Measurements from ENCODE around the gene FAR2.

FAR2 gene

GRCh38 chr12:29304388-29304787 is 155.3 kb downstream of the FAR2 start:
- H3K27ac ChIP-seq (replicated peaks) = no peak overlapping the region
- DNase-seq (ENCODE audit: low read depth in 1 of 2, low spot score in 1 of 2) = no peak
- no peak overlapping the region for H3K4me3 ChIP-seq (replicated peaks; ENCODE audit: insufficient read depth, low read length)
- TF ChIP-seq SPI1 (IDR thresholded peaks at IDR 0.05; ENCODE audit: borderline replicate concordance, low read depth) = no peak
- no peak for TF ChIP-seq CTCF (IDR thresholded peaks at IDR 0.05; ENCODE audit: insufficient read depth, low read length)
- no peak for TF ChIP-seq POLR2AphosphoS5 (IDR thresholded peaks at IDR 0.05; ENCODE audit: low read depth)
- no peak for TF ChIP-seq GABPA (IDR thresholded peaks at IDR 0.05; ENCODE audit: low read depth)
- TF ChIP-seq REST (IDR thresholded peaks at IDR 0.05; ENCODE audit: insufficient replicate concordance, low read depth) = no peak
- no peaks in the 10 kb centered on the region for H3K27me3 ChIP-seq (ENCODE audit: insufficient read depth, poor library complexity, severe bottlenecking)

- Histone ChIP-seq H3K27ac (replicated peaks) (no peak overlapping the region), H3K4me3 (replicated peaks; ENCODE audit: insufficient read depth, low read length) (no peak overlapping the region), H3K27me3 (ENCODE audit: insufficient read depth, poor library complexity, severe bottlenecking) (no peaks in the 10 kb centered on the region)
- TF ChIP-seq REST (IDR thresholded peaks at IDR 0.05; ENCODE audit: insufficient replicate concordance, low read depth) (no peak), GABPA (IDR thresholded peaks at IDR 0.05; ENCODE audit: low read depth) (no peak), CTCF (IDR thresholded peaks at IDR 0.05; ENCODE audit: insufficient read depth, low read length) (no peak), POLR2AphosphoS5 (IDR thresholded peaks at IDR 0.05; ENCODE audit: low read depth) (no peak), SPI1 (IDR thresholded peaks at IDR 0.05; ENCODE audit: borderline replicate concordance, low read depth) (no peak)
- DNase-seq (ENCODE audit: low read depth in 1 of 2, low spot score in 1 of 2) = no peak
Measured at GRCh38 chr12:29306266-29306665, 157.2 kb downstream of the FAR2 start.

GRCh38 chr12:29306682-29307081 is 157.6 kb downstream of the FAR2 start:
- no peak overlapping the region for H3K27ac ChIP-seq (replicated peaks)
- no peaks in the 10 kb centered on the region for H3K27me3 ChIP-seq (ENCODE audit: insufficient read depth, poor library complexity, severe bottlenecking)
- no peak overlapping the region for H3K4me3 ChIP-seq (replicated peaks; ENCODE audit: insufficient read depth, low read length)
- no peak for TF ChIP-seq CTCF (IDR thresholded peaks at IDR 0.05; ENCODE audit: insufficient read depth, low read length)
- no peak for TF ChIP-seq GABPA (IDR thresholded peaks at IDR 0.05; ENCODE audit: low read depth)
- TF ChIP-seq POLR2AphosphoS5 (IDR thresholded peaks at IDR 0.05; ENCODE audit: low read depth) = no peak
- no peak for TF ChIP-seq REST (IDR thresholded peaks at IDR 0.05; ENCODE audit: insufficient replicate concordance, low read depth)
- no peak for TF ChIP-seq SPI1 (IDR thresholded peaks at IDR 0.05; ENCODE audit: borderline replicate concordance, low read depth)
- no peak for DNase-seq (ENCODE audit: low read depth in 1 of 2, low spot score in 1 of 2)

Measured in HL-60 (cell line).